ENCODE data around the gene PAFAH1B2. TPM values are rescaled to one million over a fixed set of nuclear protein-coding genes. Genes with fewer than 3 reads are reported as not detected.

Gene PAFAH1B2
- total RNA-seq, 1 donor, result 151 TPM

DNA sequence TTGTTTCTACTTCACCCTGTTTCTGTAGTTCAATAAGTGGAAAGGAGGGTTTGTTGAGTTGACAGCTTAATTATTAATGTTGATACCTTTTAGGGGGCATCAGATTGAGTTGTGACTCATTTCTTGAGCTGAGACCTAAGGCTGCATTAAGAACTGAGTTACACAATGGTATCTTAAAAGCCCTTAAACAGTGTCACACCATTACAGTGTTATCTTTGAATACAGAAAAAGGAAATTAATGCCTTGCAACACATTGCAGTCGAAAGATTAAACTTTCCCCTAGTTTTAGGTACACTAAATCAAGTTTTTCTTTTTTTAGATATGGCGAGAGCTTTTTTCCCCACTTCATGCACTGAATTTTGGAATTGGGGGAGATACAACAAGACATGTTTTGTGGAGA is 16.7 kb downstream of the PAFAH1B2 start:
- Histone ChIP-seq H3K27me3 (ENCODE audit: insufficient read depth, low read length) (no peaks in the 10 kb centered on the region), H2AFZ (ENCODE audit: low read length) (no peak overlapping the region), H3K79me2 (ENCODE audit: insufficient read depth, low read length) (peaks cover 85% of the 10 kb centered on the region), H3K4me1 (ENCODE audit: insufficient read depth, low read length) (no peaks in the 10 kb centered on the region), H3K4me2 (ENCODE audit: insufficient read depth, low read length) (no peak overlapping the region), H3K36me3 (ENCODE audit: insufficient read depth, low read length) (peaks cover 77% of the 10 kb centered on the region), H3K27ac (ENCODE audit: low read depth, low read length) (no peak overlapping the region), H4K20me1 (ENCODE audit: insufficient read depth, low read length) (peaks cover 42% of the 10 kb centered on the region), H3K9me3 (ENCODE audit: low read depth, low read length) (no peaks in the 10 kb centered on the region), H3K4me3 (ENCODE audit: insufficient read depth, low read length) (no peak overlapping the region)
- no peak for DNase-seq (ENCODE audit: insufficient read length, low spot score, missing footprints)
- TF ChIP-seq, protein P1, sequence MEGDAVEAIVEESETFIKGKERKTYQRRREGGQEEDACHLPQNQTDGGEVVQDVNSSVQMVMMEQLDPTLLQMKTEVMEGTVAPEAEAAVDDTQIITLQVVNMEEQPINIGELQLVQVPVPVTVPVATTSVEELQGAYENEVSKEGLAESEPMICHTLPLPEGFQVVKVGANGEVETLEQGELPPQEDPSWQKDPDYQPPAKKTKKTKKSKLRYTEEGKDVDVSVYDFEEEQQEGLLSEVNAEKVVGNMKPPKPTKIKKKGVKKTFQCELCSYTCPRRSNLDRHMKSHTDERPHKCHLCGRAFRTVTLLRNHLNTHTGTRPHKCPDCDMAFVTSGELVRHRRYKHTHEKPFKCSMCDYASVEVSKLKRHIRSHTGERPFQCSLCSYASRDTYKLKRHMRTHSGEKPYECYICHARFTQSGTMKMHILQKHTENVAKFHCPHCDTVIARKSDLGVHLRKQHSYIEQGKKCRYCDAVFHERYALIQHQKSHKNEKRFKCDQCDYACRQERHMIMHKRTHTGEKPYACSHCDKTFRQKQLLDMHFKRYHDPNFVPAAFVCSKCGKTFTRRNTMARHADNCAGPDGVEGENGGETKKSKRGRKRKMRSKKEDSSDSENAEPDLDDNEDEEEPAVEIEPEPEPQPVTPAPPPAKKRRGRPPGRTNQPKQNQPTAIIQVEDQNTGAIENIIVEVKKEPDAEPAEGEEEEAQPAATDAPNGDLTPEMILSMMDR (IDR thresholded peaks at IDR 0.05; ENCODE audit: extremely low read depth, low read depth, low read length), result no peak

DNA sequence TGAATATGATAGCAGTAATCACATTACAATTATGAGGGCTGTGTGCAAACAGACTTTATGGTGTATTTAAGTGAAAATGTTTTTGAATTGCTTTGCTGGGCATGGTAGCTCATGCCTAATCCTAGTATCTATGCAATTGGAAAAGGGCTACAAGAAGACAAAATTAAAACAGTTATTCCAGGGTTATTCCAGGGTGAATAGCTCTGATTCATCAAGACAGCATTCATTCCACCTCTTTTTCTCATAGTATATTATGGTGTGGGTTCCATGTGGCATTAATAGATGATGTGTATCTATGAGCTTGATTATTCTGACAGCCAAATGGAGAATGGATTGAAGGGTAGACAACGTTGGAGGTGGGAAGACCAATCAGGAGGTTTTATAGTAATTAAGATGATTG is 22.4 kb downstream of the PAFAH1B2 start:
- H3K9me3 ChIP-seq (ENCODE audit: low read depth, low read length), result no peaks in the 10 kb centered on the region
- H3K4me2 ChIP-seq (ENCODE audit: insufficient read depth, low read length), result no peak overlapping the region
- peaks cover 25% of the 10 kb centered on the region for H4K20me1 ChIP-seq (ENCODE audit: insufficient read depth, low read length)
- peaks cover 27% of the 10 kb centered on the region for H3K4me1 ChIP-seq (ENCODE audit: insufficient read depth, low read length)
- H3K27ac ChIP-seq (ENCODE audit: low read depth, low read length), result peak overlapping the region; percentile 16
- H3K27me3 ChIP-seq (ENCODE audit: insufficient read depth, low read length), result no peaks in the 10 kb centered on the region
- H3K36me3 ChIP-seq (ENCODE audit: insufficient read depth, low read length), result peaks cover 60% of the 10 kb centered on the region
- DNase-seq (ENCODE audit: insufficient read length, low spot score, missing footprints), result peak; percentile 89
- no peak overlapping the region for H3K4me3 ChIP-seq (ENCODE audit: insufficient read depth, low read length)
- H2AFZ ChIP-seq (ENCODE audit: low read length), result no peak overlapping the region
- TF ChIP-seq, protein P1 (IDR thresholded peaks at IDR 0.05; ENCODE audit: extremely low read depth, low read depth, low read length), result no peak
- H3K79me2 ChIP-seq (ENCODE audit: insufficient read depth, low read length), result peaks cover 49% of the 10 kb centered on the region

DNA sequence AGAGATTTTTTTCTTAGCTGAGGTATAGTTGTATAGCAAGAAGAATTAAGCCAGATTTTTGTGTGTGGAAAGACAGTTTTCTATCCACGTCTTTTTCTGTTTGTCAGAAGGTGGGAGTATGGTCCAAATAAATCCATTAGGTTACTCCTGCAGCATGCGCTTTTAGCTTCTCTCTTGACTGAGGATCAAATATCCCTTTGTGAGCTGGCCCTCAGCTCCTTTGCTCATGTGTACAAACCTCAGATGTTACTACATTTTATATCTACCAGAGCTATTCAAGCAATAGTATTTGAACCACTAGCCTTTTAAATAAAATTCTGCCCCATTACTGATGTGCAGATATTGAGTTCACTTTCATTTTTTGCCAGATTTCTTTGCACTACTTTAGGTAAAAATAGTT is 25.6 kb downstream of the PAFAH1B2 start:
- no peaks in the 10 kb centered on the region for H3K9me3 ChIP-seq (ENCODE audit: low read depth, low read length)
- H3K27ac ChIP-seq (ENCODE audit: low read depth, low read length), result no peak overlapping the region
- no peak for DNase-seq (ENCODE audit: insufficient read length, low spot score, missing footprints)
- no peak overlapping the region for H3K4me2 ChIP-seq (ENCODE audit: insufficient read depth, low read length)
- H2AFZ ChIP-seq (ENCODE audit: low read length), result no peak overlapping the region
- H3K4me1 ChIP-seq (ENCODE audit: insufficient read depth, low read length), result peaks cover 37% of the 10 kb centered on the region
- H3K79me2 ChIP-seq (ENCODE audit: insufficient read depth, low read length), result peaks cover 23% of the 10 kb centered on the region
- no peak overlapping the region for H3K4me3 ChIP-seq (ENCODE audit: insufficient read depth, low read length)
- H4K20me1 ChIP-seq (ENCODE audit: insufficient read depth, low read length), result peaks cover 16% of the 10 kb centered on the region
- H3K27me3 ChIP-seq (ENCODE audit: insufficient read depth, low read length), result no peaks in the 10 kb centered on the region
- TF ChIP-seq, protein P1 (IDR thresholded peaks at IDR 0.05; ENCODE audit: extremely low read depth, low read depth, low read length), result no peak
- peaks cover 32% of the 10 kb centered on the region for H3K36me3 ChIP-seq (ENCODE audit: insufficient read depth, low read length)

DNA sequence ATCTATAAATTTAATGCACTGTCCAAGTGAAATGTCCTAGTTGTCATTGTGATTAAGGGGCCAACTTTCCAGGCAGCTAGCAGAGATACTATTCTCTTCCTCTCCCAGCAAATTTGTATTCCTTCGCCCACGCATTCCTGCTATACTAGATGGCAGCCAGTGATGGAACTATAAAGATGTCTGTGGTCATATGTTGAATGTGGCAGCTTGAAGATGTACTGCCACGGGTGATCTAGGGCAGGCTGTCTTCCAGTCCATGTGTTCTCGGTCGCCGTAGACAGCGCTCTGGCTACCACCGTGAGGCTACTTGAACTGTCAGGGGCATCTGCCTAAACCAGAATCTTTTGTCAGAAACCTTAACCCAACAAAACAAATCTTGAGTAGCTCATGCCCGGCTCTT is 26.1 kb downstream of the PAFAH1B2 start:
- Histone ChIP-seq H3K9me3 (ENCODE audit: low read depth, low read length) (no peaks in the 10 kb centered on the region), H3K79me2 (ENCODE audit: insufficient read depth, low read length) (peaks cover 22% of the 10 kb centered on the region), H2AFZ (ENCODE audit: low read length) (no peak overlapping the region), H3K4me1 (ENCODE audit: insufficient read depth, low read length) (peaks cover 37% of the 10 kb centered on the region), H3K4me2 (ENCODE audit: insufficient read depth, low read length) (no peak overlapping the region), H3K36me3 (ENCODE audit: insufficient read depth, low read length) (peaks cover 30% of the 10 kb centered on the region), H3K27me3 (ENCODE audit: insufficient read depth, low read length) (no peaks in the 10 kb centered on the region), H3K4me3 (ENCODE audit: insufficient read depth, low read length) (no peak overlapping the region), H3K27ac (ENCODE audit: low read depth, low read length) (peak overlapping the region; percentile 14), H4K20me1 (ENCODE audit: insufficient read depth, low read length) (peaks cover 16% of the 10 kb centered on the region)
- DNase-seq (ENCODE audit: insufficient read length, low spot score, missing footprints), result no peak
- TF ChIP-seq, protein P1 (IDR thresholded peaks at IDR 0.05; ENCODE audit: extremely low read depth, low read depth, low read length), result no peak
